Inflammatory macrophage (primary cell): Measurements from ENCODE around the gene NRG2.

Source experiments
- DNase-seq, 2 donors: peaks; one replicate each; pipeline ENCODE4 v3.0.0-alpha.2; 2020 to 2022
- total RNA-seq, 18 experiments: gene quantifications; one replicate each; lab custom pipeline; 2026; ENCODE audit warnings: mixed read lengths in 6 of 18, inconsistent platforms in 2 of 18; lab: John Stamatoyannopoulos, UW

NRG2 gene
- 0 to 1.1 (median 0.05) reads per million in 18 experiments for total RNA-seq

DNA sequence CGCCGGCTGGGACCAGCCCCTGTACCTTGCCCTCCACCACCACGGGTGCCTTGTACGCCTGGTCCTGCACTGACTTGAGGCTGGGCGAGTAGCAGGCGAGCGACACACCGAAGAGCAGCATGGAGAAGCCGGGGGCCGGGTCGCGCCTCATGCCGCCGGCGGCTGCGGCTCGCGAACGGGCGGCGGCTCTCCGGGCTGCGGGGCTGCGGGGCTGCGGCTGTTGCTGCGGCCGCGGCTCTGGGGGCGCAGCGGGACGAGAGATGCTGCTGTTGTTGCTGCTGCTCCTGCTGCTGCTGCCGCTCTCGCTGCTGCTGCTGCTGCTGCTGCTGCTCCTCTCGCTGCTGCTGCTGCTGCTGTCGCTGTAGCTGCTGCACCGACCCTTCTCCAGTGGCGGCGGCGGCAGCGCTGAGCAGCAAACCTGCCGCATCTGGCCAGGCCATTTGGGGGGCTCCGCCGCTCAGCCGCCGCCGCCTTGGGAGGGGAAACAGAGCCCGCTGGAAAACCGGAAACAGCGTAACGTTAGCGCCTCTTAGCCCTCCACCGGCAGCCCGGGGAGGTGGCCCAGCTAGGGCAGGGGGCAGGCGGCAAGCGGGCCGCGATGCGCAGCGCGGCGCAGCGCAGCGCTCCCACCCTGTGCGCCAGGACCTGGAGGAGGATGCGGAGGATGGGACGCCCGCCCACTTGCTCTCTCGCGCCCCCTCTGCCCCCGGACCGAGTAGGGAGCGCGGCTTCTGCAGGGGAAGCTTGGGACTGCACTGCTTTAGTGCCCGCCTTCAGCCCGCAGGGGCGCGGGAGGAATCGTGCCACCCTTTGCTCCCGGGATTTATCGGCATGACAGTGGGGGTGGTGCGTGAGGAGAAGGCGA lies at the start of gene NRG2:
Gene NRG2, minus strand, starts transcription at position 657 of the 865 bp plus-strand sequence.
- DNase-seq, result no peak

DNA sequence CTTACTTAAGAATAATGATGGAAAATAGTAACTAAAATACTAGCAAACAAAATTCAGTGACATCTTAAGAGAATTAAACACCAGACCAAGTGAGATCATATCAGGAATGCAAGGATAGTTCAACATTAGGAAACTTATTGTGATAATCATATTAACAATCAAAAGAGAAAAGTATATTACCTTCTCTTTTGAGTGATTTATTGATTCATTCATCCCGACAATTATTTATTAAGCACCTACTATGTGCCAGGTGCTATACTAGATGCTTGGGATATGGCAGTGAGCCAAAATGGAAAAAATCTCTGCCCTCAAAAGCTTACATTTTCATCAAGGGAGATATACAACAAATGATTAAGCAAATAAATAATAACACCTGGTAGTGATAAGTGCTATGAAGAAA lies 47.2 kb upstream of the NRG2 start:
- no peak for DNase-seq

DNA sequence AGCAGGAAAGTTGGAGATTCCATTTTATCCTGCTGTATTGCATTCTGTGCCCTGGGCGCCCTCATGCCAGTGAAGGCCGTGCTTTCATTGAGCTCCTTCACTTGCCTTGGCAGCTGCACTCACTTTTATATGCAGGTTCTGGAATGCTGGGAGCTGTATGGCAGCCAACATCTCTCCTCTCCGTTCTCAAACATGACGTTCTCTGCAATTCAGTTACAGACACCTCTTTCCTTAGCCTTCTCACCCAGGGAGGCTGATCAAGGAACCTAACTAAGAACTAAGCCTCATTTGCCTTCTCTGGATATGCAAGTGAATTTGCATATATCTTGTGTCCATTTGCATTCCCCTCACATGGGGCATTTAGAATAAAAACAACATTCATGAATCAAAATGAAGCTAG lies 41.4 kb upstream of the NRG2 start:
- no peak for DNase-seq

DNA sequence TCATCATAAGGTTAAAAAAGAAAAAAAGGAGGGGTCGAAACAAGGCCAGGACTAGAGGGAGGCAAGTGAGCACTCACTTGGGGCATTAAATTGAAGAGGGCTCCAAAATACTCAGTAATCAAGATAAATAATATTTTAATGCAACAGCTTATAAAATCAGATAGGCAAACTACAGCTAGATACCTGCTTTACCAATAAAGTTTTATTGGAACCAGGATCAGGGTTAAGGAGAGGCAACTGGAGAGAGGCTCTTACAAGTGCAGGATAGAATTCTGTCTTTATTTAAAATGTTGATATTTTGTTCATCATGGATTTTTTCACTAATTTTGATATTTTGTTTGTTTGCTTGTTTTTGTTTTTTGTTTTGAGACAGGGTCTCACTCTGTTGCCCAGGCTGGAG lies 40.6 kb upstream of the NRG2 start:
- DNase-seq, result no peak

DNA sequence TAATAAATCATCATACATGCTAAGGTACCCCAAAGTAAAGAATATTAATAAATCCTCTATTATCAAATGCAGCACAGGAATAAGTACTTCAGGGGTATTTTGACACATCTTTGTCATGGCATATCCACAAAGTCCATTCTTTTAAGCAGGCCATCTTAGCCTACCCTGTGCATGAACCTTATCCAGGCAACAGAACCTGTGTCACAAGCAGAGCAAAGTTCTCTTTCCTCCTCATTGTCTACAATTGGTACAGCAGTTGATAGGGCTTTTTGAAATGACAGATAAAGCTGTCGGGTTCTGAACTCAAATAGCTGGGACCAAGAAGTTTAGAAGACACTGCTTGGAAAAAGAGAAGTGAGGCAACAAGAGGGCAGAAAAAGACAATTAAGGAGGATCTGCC lies 40.0 kb upstream of the NRG2 start:
- DNase-seq, result no peak

DNA sequence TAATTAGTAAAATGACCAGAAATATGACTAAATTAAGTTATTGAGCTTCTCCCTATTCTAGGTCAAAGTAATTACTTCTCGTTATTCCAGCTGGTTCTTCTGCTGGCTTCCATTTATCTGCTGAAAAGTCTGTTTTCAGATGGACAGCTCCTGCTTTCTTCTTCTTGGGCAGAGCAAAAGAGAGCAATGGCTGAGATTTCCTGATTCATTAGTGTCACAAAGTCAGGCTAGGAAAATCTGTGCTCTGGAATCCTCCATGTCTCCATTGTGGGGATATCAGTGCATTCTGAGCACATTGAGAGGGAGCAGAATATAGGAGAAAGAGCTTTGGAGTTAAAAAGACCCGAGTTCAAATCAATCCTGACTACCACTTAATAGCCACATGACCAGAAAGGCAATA lies 33.7 kb upstream of the NRG2 start:
- no peak for DNase-seq

DNA sequence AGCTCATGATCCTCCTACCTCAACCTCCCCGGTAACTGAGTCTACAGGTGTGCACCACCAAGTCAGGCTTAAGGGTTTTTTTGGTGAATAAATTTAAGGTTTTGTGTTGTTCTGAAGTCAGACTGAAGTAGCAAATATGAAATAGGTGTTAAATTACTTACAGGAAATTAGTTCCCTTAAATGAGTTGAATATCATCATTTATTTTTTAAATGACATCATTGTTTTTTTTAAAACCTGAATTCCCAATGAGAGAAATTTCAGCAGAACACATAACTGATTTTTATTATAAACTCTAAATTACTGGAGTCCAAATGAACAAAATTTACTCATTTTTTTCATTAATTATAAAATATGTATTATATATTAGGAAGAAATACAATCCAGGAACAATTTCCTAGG lies 33.0 kb upstream of the NRG2 start:
- no peak for DNase-seq

DNA sequence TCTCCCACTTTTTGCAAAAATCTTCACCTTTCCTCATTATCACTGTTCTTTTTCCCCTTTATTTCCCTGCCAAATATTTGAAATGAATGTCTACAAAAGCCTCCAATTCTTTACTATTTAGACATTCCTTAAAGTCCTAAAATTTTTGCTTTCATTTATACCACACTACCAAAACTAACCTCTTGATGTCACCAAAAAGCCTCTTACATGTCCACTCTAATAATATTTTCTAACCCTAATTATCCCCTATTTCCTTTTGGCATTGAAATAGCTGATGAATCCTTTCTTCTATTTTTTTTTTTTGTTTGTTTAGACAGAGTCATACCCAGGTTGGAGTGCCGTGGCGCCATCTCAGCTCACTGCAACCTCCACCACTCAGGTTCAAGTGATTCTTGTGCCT lies 32.3 kb upstream of the NRG2 start:
- DNase-seq, result no peak

DNA sequence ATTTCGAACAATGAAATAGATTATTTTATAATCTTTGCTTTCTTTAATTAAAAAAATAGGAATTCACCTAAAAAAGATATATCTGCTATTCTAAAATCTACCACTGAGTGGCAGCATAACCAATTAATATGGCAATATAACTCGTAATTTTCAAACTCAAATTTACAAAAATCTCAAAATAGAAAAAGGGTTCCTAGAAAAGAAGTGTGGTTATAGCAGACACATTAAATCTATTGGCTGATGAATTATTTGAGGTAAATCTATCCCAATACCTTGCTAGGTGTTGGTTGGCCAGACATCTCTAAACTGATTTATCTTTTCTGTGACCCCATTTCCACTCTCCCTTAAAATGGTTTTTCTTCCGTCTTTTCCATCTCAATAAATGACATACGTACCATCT lies 30.2 kb upstream of the NRG2 start:
- peak in 1 of 2 donors; percentile 51 for DNase-seq

DNA sequence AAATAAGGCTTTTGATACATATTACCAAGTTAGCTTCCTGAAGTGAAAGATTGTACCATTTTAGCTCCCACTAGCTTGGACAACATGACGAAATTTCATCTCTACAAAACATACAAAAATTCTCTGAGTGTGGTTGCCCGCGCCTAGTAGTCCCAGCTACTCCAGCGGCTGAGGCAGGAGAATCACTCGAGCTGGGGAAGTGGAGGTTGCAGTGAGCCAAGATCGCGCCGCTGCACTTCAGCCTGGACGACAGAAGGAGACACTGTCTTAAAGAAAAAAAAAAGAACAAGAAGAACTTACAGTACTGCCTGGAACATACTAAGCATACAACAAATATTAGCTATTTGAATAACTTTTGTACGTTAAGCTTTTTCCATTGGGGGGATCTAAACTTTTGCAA lies 29.7 kb upstream of the NRG2 start:
- DNase-seq, result no peak

DNA sequence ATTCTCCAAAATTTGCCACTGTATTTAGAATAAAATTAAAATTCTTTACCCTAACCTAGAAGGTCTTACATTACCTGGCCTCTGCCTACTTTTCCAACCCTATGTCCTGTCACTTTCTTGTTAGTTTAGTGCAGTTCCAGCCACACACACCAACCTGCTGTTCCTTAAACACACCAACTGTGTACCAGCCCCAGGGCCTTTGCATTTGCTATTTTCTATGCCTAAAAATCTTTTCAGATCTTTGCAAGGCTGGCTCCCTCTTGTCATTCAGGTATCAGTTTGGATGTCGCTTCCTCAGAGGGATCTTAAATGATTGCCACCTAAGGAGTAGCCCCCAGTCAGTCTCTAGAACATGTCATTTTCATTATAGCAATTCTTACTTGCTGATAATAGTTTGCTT lies 17.7 kb upstream of the NRG2 start:
- no peak for DNase-seq

DNA sequence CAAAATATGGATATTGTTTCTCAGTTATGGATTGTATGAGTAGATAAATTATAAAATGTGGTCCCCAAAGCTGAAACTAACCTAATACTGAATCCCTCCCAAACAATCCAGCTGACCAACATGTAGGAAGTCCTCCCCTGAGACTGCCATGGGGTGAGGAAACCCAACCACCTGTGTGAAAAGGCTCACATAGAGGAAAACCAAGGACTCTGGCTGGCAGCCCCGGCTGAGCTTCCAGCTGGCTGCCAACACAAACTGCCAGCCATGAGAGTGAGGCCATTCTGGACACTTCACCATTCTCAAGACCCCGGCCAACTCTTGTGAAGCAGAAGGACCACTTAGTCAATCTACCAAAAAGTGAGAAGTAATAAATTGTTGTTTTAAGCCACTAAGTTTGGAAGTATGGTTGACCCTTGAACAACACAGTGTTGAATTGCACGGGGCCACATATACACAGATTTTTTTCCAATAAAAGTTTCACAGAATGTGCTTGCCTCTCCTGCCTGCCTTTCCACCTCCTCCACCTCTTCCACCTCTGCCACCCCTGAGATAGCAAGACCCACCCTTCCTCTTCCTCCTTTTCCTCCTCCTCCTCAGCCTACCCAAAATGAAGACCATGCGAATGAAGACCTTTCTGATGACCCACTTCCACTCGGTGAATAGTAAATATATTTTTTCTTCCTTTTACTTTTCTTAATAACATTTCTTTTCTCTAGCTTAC lies 15.3 kb upstream of the NRG2 start:
- no peak for DNase-seq

DNA sequence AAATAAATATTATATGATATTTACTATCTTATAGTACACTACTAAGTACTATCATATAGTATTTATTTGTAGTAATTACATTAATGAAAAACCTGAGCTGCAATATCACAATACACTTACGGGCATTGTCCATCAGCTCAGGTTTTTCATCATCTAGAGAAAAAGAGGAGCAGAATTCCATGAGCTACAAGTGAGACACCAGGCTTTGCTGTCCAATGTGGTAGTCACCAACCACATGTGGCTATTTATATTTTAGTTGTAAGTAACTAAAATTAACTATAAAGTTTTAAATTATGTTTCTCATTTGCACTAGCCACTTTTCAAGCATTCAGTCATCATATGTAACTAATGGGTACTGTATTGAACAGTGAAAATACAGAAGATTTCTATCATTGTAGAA lies 13.8 kb upstream of the NRG2 start:
- DNase-seq, result no peak

DNA sequence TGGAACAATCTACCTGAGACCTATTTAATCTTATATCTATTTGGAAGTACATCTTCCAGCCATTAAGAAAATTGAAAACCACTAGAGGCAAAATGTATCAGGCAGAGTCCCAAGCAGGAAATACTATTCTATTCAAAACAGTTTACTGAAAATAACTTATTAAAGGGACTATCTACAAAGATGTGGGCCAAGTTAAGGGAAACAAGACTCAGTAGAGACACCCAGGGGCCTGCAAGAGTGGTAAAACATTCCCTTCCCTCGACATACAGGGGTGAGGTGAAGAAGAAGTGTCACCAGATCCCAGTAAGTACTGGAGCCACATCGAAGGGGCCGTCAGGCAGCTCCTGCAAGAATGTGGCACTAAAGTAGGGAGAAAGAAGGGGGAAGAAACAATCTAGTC lies 12.1 kb upstream of the NRG2 start:
- DNase-seq, result no peak

DNA sequence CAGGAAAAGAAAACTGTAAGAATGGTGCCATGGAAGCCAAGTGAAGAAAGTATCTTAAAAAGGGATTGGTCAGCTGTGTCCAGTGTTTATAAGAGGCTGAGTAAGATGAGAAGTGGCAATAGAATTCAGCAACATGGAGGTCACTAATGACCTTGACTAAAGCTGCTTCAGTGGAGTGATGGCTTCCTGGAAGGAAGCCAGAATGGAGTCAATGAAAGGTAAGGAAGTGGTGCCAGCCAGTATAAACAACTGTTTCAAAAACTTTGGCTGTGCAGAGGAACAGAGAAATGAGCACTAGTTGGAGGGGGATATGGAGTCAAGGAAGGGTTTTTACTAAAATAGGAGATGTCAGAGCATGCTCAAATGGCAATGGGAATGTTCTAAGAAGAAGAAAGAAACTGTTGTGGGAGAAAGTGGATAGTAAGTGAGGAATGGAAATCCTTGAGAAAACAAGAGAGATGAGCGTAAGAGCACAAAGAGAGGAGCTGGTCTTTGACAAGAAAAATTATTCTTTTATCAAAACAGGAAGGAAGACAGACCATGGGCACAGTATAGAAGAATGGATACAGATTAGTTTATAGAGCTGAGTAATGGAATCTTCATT lies 11.1 kb upstream of the NRG2 start:
- DNase-seq, result no peak

DNA sequence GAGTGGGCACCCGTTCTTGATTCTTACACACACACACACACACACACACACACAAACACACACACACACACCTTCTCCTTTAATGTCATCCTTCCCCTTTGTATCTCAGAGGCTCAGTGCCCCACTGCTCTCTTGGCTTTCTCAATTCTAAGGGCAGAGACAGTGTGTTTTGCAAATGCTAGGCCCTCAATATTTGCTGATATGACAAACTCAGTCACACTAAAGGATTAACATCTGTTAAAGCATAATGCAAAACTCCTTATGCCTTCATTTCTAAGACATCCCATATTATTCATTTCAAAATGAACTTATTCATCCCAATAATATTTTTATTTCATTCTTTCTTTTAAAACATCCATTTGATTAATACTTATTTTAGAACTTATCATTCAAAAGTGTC lies 8.9 kb upstream of the NRG2 start:
- DNase-seq, result no peak

DNA sequence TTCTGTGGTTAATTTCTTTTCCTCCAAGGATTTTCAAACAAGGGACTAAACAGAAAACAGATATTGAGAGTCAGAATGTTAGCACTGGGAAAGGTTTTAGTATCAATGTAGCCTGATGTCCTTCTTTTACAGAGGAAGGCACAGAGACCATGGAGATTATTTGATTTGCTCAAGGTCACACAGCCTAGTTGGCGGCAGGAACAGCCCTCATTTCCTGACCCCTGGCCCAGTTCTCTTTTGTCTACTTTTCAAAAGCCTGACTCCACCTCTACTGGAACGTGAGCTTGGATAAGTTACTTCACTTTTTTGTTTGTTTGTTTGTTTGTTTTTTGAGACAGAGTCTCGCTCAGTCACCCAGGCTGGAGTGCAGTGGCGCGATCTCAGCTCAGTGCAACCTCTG lies 6.6 kb upstream of the NRG2 start:
- DNase-seq, result no peak

DNA sequence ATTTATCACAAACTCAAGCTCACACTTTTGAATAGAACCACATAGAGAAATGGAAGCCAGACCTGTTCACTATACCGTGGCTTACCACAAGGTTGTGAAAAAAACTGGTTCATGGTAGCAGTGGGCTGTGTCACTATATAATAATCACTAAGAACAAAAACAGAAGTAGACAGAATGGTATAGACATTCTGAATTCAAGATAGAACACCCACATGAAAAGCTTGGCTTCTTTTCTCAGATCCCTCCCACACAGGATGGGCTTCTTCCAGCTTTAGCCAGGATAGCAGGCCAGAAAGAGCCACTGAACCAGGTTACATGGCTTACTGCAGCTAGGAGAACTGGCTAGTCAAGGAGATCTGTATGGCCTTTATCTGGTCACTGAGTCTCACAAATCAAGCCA lies 6.1 kb upstream of the NRG2 start:
- peak in 1 of 2 donors; percentile 9 for DNase-seq

DNA sequence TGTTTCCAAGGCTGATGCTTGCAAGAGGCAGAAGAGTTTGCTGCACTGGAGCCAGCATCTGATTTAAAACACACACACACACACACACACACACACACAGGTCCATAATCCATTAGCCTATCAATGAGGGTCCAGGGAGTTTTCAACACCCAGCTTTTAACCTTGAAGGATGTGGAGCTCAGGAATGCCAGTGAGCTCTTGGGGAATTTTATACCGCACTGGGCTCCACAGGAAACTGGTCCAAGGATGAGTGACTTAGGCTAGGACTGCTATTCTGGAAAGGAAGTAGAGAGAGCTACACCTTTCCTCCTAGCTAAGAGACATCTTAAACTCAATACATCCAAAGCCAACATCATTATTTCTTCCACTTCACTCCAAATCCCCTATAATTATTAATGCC lies 942 bp upstream of the NRG2 start:
- no peak for DNase-seq

DNA sequence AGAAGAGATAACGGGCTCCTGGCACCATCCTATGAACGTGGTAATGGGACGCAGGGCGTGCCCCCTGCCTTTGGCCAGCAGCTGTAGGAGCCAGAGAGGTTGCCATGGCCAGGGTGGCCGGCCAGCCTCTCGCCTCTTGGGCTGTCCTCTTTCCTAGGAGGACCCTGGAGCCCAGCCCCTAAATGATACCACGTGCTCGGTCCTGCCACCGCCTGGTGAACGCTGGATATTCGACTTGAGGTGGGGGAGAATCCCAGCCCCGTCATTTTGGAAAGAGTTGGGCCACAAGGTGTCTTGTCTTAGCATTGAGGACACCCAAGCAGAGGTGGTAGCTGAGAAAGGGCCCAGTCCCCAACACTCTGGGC lies 391 bp upstream of the NRG2 start:
- DNase-seq, result no peak

DNA sequence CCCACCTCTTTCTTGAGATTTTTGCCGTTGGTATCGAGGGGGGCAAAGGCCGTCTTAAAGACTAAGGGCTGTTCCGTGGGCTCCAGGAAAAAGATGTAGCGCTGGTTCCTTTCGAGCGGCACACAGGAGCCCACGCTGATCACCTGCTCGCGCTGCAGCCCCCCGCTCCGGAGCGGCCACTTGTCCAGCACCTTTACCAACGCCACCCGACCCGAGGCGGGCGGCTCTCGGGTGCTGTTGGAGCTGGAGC lies 781 bp downstream of the NRG2 start:
- DNase-seq, result no peak

DNA sequence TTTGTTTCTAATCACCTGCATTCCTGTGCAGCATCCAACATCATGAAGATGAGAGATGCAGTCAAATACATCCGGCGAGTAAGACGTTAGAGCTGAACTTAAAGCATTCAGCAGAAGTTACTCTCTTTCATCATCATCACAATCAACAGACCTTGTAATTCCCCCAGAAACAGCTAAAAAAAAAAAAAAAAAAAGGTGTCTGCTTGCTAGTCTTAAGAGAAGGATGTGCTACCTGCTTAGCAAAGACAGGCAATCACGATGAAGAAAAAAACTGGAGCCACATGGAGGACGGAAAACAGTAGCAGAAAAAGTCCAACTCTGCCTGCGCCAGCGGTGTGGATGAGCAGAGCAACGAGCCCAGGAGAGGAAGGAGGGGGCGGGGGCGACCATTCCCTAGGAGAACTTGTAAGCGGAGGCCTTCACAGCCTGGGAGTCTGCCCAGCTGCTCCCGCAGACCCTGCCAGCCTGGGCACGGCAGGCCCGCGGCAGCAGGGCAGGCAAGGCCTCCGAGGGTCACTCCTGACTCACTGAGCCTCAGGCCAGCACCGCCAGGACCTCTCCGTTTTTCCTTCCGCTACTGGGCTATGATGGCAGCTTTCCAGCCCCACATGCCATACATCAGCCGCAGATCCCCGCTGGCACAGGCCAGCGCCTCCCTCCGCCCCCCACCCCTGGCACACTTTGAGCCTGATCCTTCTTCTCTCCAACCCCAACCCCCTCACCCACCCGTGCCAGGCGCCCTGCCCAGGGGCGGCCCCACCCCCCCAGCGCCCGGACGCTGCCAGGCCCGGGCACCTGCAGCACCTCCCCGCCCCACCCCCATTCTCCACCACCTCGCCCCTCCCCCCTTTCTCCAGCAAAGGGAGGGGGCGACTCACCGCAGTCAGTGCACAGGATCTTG lies 1.4 kb downstream of the NRG2 start:
- DNase-seq, result no peak

DNA sequence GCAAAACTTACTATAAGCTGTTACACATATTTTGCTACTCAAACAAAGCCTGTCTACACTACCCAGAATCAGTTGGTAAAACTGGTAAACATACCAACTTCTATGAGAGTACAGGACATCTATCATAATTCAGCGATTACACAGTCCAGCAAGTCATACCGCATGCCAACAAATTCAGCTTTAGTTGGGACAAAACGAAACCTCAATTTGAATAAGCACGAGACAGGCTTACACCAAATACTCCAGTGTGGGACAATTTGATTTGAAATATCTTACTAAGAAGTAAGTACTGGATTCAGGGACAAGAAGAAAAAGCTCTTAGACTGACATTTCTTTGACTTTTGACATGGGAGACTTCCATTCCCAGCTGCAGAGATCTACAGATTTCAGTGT lies 2.0 kb downstream of the NRG2 start:
- DNase-seq, result no peak
